Anterior cingulate cortex (tissue), 58 donors: Measurements from ENCODE around the gene CRHR2.

Experiments used
- DNase-seq, 58 donors: peaks; one replicate each; lab custom pipeline; 2025; lab: John Stamatoyannopoulos, UW

Gene CRHR2

GRCh38 chr7:30634193-30634626 lies 48.0 kb downstream of the CRHR2 start:
- no peak for DNase-seq

GRCh38 chr7:30633223-30633622 lies 49.0 kb downstream of the CRHR2 start:
- no peak for DNase-seq

GRCh38 chr7:30630986-30631385 lies 51.3 kb downstream of the CRHR2 start:
- no peak for DNase-seq

GRCh38 chr7:30627026-30627425 lies 55.2 kb downstream of the CRHR2 start:
- DNase-seq, result no peak

GRCh38 chr7:30625283-30625682 lies 57.0 kb downstream of the CRHR2 start:
- DNase-seq, result no peak

GRCh38 chr7:30618961-30619360 lies 63.3 kb downstream of the CRHR2 start:
- no peak for DNase-seq

GRCh38 chr7:30618080-30618676 lies 64.1 kb downstream of the CRHR2 start:
- no peak for DNase-seq

- DNase-seq, result no peak
These were observed 64.9 kb downstream of the CRHR2 start for GRCh38 chr7:30617359-30617758.

- no peak for DNase-seq
These were observed 65.9 kb downstream of the CRHR2 start for GRCh38 chr7:30616318-30616717.

GRCh38 chr7:30613366-30614325 lies 68.6 kb downstream of the CRHR2 start:
- DNase-seq, result no peak

- DNase-seq, result no peak
These were observed 69.5 kb downstream of the CRHR2 start for GRCh38 chr7:30612658-30613265.

GRCh38 chr7:30605832-30606231 lies 76.4 kb downstream of the CRHR2 start:
- DNase-seq, result no peak

- DNase-seq, result no peak
These were observed 77.4 kb downstream of the CRHR2 start for GRCh38 chr7:30604901-30605300.
